GM12801 (cell line): ENCODE measurements around the gene EPO.

Source experiments
- CTCF ChIP-seq: IDR thresholded peaks from one replicate; pipeline ENCODE4 v1.5.1; 2011; ENCODE audit warnings: control low read depth; ENCODE audit not compliant: insufficient read length; ENCODE audit errors: extremely low read depth

Gene EPO

GRCh38 chr7:100728196-100728595 is 7.9 kb downstream of the EPO start:
- no peak for TF ChIP-seq CTCF

- TF ChIP-seq CTCF = no peak
These were observed 10.0 kb downstream of the EPO start for GRCh38 chr7:100730136-100730800.

GRCh38 chr7:100731937-100732636 is 11.8 kb downstream of the EPO start:
- TF ChIP-seq CTCF = no peak

- TF ChIP-seq CTCF = no peak
These were observed 15.5 kb downstream of the EPO start for GRCh38 chr7:100735730-100736129.

GRCh38 chr7:100736671-100737070 is 16.4 kb downstream of the EPO start:
- no peak for TF ChIP-seq CTCF

GRCh38 chr7:100739934-100740333 is 19.7 kb downstream of the EPO start:
- no peak for TF ChIP-seq CTCF

- TF ChIP-seq CTCF = no peak
These were observed 24.3 kb downstream of the EPO start for GRCh38 chr7:100744605-100745004.
